ENCODE results near the gene SDHA. TPM values are rescaled to one million over a fixed set of nuclear protein-coding genes. Genes with fewer than 3 reads are reported as not detected.

The SDHA gene
- total and polyA plus RNA-seq, 10 of the 15 experiments (the other 5 are each of a cell fraction or from before 2014, with no cell fraction given) = 63.3 to 205 (median 104) TPM

GRCh38 chr5:169071-169727 lies 48.9 kb upstream of the SDHA start:
- CTCF ChIA-PET = no interaction called here
- WGBS (ENCODE audit: insufficient coverage, insufficient replicate concordance, low lambda C conversion rate, missing lambda C conversion rate) = 40% methylated on average over 29 of the region's 32 CpGs
- Histone ChIP-seq H3K27ac (ENCODE audit: control insufficient read depth, insufficient read depth) (no peak overlapping the region), H3K36me3 (ENCODE audit: control insufficient read depth in 2 of 2, insufficient read depth in 2 of 2, low read length in 1 of 2) (no peaks in the 10 kb centered on the region), H3K9ac (ENCODE audit: control insufficient read depth, insufficient read depth, low read length) (no peak overlapping the region), H3K4me2 (ENCODE audit: control insufficient read depth, insufficient read depth) (no peak overlapping the region), H3K4me1 (ENCODE audit: control insufficient read depth, insufficient read depth, low read length) (no peaks in the 10 kb centered on the region), H4K20me1 (ENCODE audit: control insufficient read depth, insufficient read depth) (no peaks in the 10 kb centered on the region), H3K27me3 (replicated peaks in 1 of 2; ENCODE audit: control insufficient read depth in 2 of 2, insufficient read depth in 2 of 2, low read length in 1 of 2) (peaks cover 0 to 3% of the 10 kb centered on the region in 2 experiments; a peak in 2 of 4 replicates), H3K4me3 (no peak overlapping the region), H3K9me3 (replicated peaks; ENCODE audit: control insufficient read depth, insufficient read depth, low read length) (no peaks in the 10 kb centered on the region; the same call in 2 of the 3 replicates), H2AFZ (ENCODE audit: control insufficient read depth, low read depth, low read length) (no peak overlapping the region), H3K79me2 (ENCODE audit: control insufficient read depth, insufficient read depth, low read length) (no peaks in the 10 kb centered on the region)
- POLR2A ChIA-PET = no interaction called here
- ATAC-seq (no peak), FAIRE-seq (no peak), DNase-seq (ENCODE audit: low read depth, low spot score) (no peak)
- SMC1A ChIA-PET (ENCODE audit: uncharacterized antibody, unreplicated experiment) = no interaction called here
- TF ChIP-seq CEBPB (IDR thresholded peaks at IDR 0.05; ENCODE audit: borderline replicate concordance in 1 of 2, low read depth in 2 of 2, low read length in 2 of 2) (no peak), ZNF592 (IDR thresholded peaks at IDR 0.05) (no peak), LARP7 (IDR thresholded peaks at IDR 0.05) (no peak), NFYB (IDR thresholded peaks at IDR 0.05; ENCODE audit: insufficient read depth, low read depth, low read length) (no peak), E2F4 (IDR thresholded peaks at IDR 0.05; ENCODE audit: low read depth, low read length) (no peak), IRF4 (IDR thresholded peaks at IDR 0.05; ENCODE audit: low read depth, low read length) (no peak), RELA (IDR thresholded peaks at IDR 0.05; ENCODE audit: borderline replicate concordance, partially characterized antibody) (no peak), BCL11A (IDR thresholded peaks at IDR 0.05; ENCODE audit: low read depth, low read length) (no peak)
- in situ Hi-C loops (cut with MboI) (no loop called here), intact Hi-C loops (cut with micrococcal nuclease; ENCODE audit: unreplicated experiment) (no loop called here)
- BruUV-seq (replicated peaks) = no TSS peak
- RAD21 ChIA-PET (ENCODE audit: unreplicated experiment) = no interaction called here

Data from GM12878 (cell line).